H9 (cell line): Measurements from ENCODE around the gene ATG13. TPM values are rescaled to one million over a fixed set of nuclear protein-coding genes. Genes with fewer than 3 reads are reported as not detected.

Experiments used
- DNase-seq: peaks from one replicate; pipeline ENCODE4 v3.0.0-alpha.2; 2017
- H2AFZ ChIP-seq: one replicate; pipeline ENCODE4 v1.6.1; 2013; ENCODE audit warnings: mild to moderate bottlenecking, low read length, control low read depth, moderate library complexity
- H2AK5ac ChIP-seq: 2 replicates; pipeline ENCODE4 v1.6.1; 2013; ENCODE audit warnings: low read length, control low read depth, mixed read lengths; ENCODE audit not compliant: insufficient read length
- H2BK120ac ChIP-seq: one replicate; pipeline ENCODE4 v1.6.1; 2013; ENCODE audit warnings: low read depth, mild to moderate bottlenecking, low read length, control low read depth, inconsistent platforms; ENCODE audit not compliant: poor library complexity, severe bottlenecking
- H2BK12ac ChIP-seq: 2 replicates; pipeline ENCODE4 v1.6.1; 2013; ENCODE audit warnings: low read length, control low read depth, mixed read lengths, low read depth; ENCODE audit not compliant: insufficient read length
- H2BK15ac ChIP-seq: 2 replicates; pipeline ENCODE4 v1.6.1; 2013; ENCODE audit warnings: low read depth, low read length, control low read depth
- H2BK20ac ChIP-seq: one replicate; pipeline ENCODE4 v1.6.1; 2013; ENCODE audit warnings: low read depth, mild to moderate bottlenecking, low read length, control low read depth, inconsistent platforms; ENCODE audit not compliant: poor library complexity, severe bottlenecking
- H2BK5ac ChIP-seq: 2 replicates; pipeline ENCODE4 v1.6.1; 2013; ENCODE audit warnings: low read length, control low read depth, mixed read lengths; ENCODE audit not compliant: insufficient read length
- H3K14ac ChIP-seq: 2 replicates; pipeline ENCODE4 v1.6.1; 2013; ENCODE audit warnings: low read length, control low read depth; ENCODE audit not compliant: insufficient read depth
- H3K18ac ChIP-seq: 2 replicates; pipeline ENCODE4 v1.6.1; 2013; ENCODE audit warnings: low read depth, mild to moderate bottlenecking, mixed read lengths, low read length, control low read depth; ENCODE audit not compliant: insufficient read length
- H3K23ac ChIP-seq: 2 replicates; pipeline ENCODE4 v1.6.1; 2013; ENCODE audit warnings: low read length, control low read depth, mixed read lengths, low read depth; ENCODE audit not compliant: insufficient read length
- H3K23me2 ChIP-seq: 2 replicates; pipeline ENCODE4 v1.6.1; 2013; ENCODE audit warnings: low read depth, mild to moderate bottlenecking, mixed read lengths, low read length, control low read depth; ENCODE audit not compliant: insufficient read length, poor library complexity, severe bottlenecking
- H3K27ac ChIP-seq: 2 replicates; pipeline ENCODE4 v1.5.1; 2013; ENCODE audit warnings: low read length, control low read depth, mixed read lengths, low read depth; ENCODE audit not compliant: insufficient read length
- H3K27me3 ChIP-seq: 2 replicates; pipeline ENCODE4 v1.6.1; 2013; ENCODE audit warnings: low read length, control low read depth, inconsistent platforms; ENCODE audit not compliant: insufficient read depth
- H3K4ac ChIP-seq: 2 replicates; pipeline ENCODE4 v1.6.1; 2013; ENCODE audit warnings: low read depth, mild to moderate bottlenecking, control low read depth, inconsistent platforms, low read length, moderate library complexity
- H3K4me1 ChIP-seq: 2 replicates; pipeline ENCODE4 v1.6.1; 2013; ENCODE audit warnings: low read length, control low read depth, inconsistent platforms; ENCODE audit not compliant: insufficient read depth
- H3K4me2 ChIP-seq: 2 replicates; pipeline ENCODE4 v1.6.1; 2013; ENCODE audit warnings: low read length, control low read depth, mixed read lengths; ENCODE audit not compliant: insufficient read length, insufficient read depth
- H3K56ac ChIP-seq: 2 replicates; pipeline ENCODE4 v1.6.1; 2013; ENCODE audit warnings: low read depth, mild to moderate bottlenecking, mixed read lengths, low read length, control low read depth; ENCODE audit not compliant: insufficient read length
- H3K79me1 ChIP-seq: 2 replicates; pipeline ENCODE4 v1.6.1; 2013; ENCODE audit warnings: low read depth, mild to moderate bottlenecking, moderate library complexity, low read length, control low read depth, inconsistent platforms; ENCODE audit not compliant: insufficient read depth, poor library complexity, severe bottlenecking
- H3K79me2 ChIP-seq: 2 replicates; pipeline ENCODE4 v1.6.1; 2013; ENCODE audit warnings: low read length, control low read depth, inconsistent platforms; ENCODE audit not compliant: insufficient read depth
- H3K9ac ChIP-seq: 2 replicates; pipeline ENCODE4 v1.6.1; 2013; ENCODE audit warnings: low read length, control low read depth, mixed read lengths; ENCODE audit not compliant: insufficient read length; ENCODE audit errors: extremely low read depth
- H3K9me3 ChIP-seq: one replicate; pipeline ENCODE4 v1.6.1; 2013; ENCODE audit warnings: low read depth, low read length, inconsistent platforms; ENCODE audit not compliant: control insufficient read depth
- H3T11ph ChIP-seq: one replicate; pipeline ENCODE4 v1.6.1; 2013; ENCODE audit warnings: mild to moderate bottlenecking, low read length, control low read depth, inconsistent platforms
- H4K20me1 ChIP-seq: one replicate; pipeline ENCODE4 v1.6.1; 2013; ENCODE audit not compliant: control insufficient read depth, insufficient read length, insufficient read depth
- H4K5ac ChIP-seq: 2 replicates; pipeline ENCODE4 v1.6.1; 2013; ENCODE audit warnings: low read depth, mild to moderate bottlenecking, mixed read lengths, low read length, control low read depth; ENCODE audit not compliant: insufficient read length
- H4K8ac ChIP-seq: replicated peaks from 2 replicates; pipeline ENCODE4 v1.6.1; 2013; ENCODE audit warnings: low read length, control low read depth, mixed read lengths, low read depth; ENCODE audit not compliant: insufficient read length
- H4K91ac ChIP-seq: 2 replicates; pipeline ENCODE4 v1.6.1; 2013; ENCODE audit warnings: low read depth, mild to moderate bottlenecking, moderate library complexity, mixed read lengths, low read length, control low read depth; ENCODE audit not compliant: insufficient read length
- H3K27ac Mint-ChIP-seq, 3 experiments: 2 replicates in 2 of 3; 3 replicates in 1 of 3; pipeline ENCODE4 v1.8.0; 2020 to 2021; ENCODE audit warnings: mixed read lengths in 3 of 3, mild to moderate bottlenecking in 1 of 3, moderate library complexity in 1 of 3
- H3K27me3 Mint-ChIP-seq: 2 replicates; pipeline ENCODE4 v1.8.0; 2021; ENCODE audit warnings: low read depth, mild to moderate bottlenecking, moderate library complexity, mixed read lengths
- H3K36me3 Mint-ChIP-seq, 3 experiments: 2 replicates in 2 of 3; 3 replicates in 1 of 3; pipeline ENCODE4 v1.8.0; 2020 to 2021; ENCODE audit warnings: low read depth in 3 of 3, mixed read lengths in 3 of 3; ENCODE audit not compliant: insufficient read depth in 1 of 3
- H3K4me1 Mint-ChIP-seq, 2 experiments: 2 replicates each; pipeline ENCODE4 v1.8.0; 2020; ENCODE audit warnings: mixed read lengths in 2 of 2
- H3K4me3 Mint-ChIP-seq, 2 experiments: 2 replicates in 1 of 2; 3 replicates in 1 of 2; pipeline ENCODE4 v1.8.0; 2020 to 2021; ENCODE audit warnings: mild to moderate bottlenecking in 2 of 2, mixed read lengths in 2 of 2, moderate library complexity in 1 of 2
- H3K9me3 Mint-ChIP-seq, 2 experiments: 2 replicates in 1 of 2; 3 replicates in 1 of 2; pipeline ENCODE4 v1.8.0; 2020; ENCODE audit warnings: mild to moderate bottlenecking in 2 of 2, mixed read lengths in 2 of 2, moderate library complexity in 1 of 2
- WGBS: extraction: QIAGEN DNeasy Blood & Tissue Kit; methylation state at CpG from one replicate; pipeline ENCODE4 v1.1.7; 2013; ENCODE audit warnings: missing lambda C conversion rate, low lambda C conversion rate, mixed read lengths; ENCODE audit not compliant: insufficient read length; ENCODE audit errors: extremely low coverage; 5-methylcytosine and 5-hydroxymethylcytosine counted together
- total RNA-seq: library from RNA; stranded (reverse); gene quantifications from 2 replicates; pipeline ENCODE4 v1.2.1, GENCODE V29; 2021
- TF ChIP-seq, protein P1 (sequence below): fragments of 200-600 bp; sonication (generic); conservative IDR thresholded peaks from 3 replicates; pipeline ENCODE4 v1.8.0; 2021; ENCODE audit warnings: antibody characterized with exemption, mild to moderate bottlenecking

ATG13 gene
- total RNA-seq, 1 experiment from 2014 or later = 79.1 TPM

DNA sequence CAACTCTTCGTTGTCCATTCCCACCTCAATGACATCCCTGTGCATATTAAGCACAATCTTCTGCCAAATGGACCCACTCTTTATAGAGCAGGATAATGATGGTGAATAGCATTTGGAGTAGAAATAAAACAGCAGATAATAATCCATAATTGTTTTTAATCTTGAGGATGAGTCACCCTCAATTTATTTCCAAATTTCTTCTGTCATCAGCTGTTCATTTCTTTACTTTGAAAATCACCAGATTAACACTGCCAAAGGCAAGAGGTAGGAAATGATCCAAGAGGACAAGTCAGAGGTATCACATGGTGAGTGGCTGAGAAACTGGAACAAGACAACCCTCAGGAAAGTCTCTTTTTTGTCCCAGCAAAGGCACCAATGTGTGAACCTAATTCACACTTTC is 16.2 kb upstream of the ATG13 start:
- no peak overlapping the region for H3K56ac ChIP-seq
- WGBS = no CpG with 5 or more reads among the region's 1 CpG
- no peaks in the 10 kb centered on the region for H3K9me3 ChIP-seq
- Mint-ChIP-seq H3K27me3 (no peaks in the 10 kb centered on the region), H3K4me3 (no peak overlapping the region), H3K27ac (no peak overlapping the region), H3K9me3 (no peaks in the 10 kb centered on the region), H3K36me3 (peaks cover 0 to 2% (median 0%) of the 10 kb centered on the region in 3 experiments; a peak in 2 of 7 replicates), H3K4me1 (no peaks in the 10 kb centered on the region)
- no peak overlapping the region for H2BK5ac ChIP-seq
- H2AFZ ChIP-seq = no peak overlapping the region
- H3K27me3 ChIP-seq = no peaks in the 10 kb centered on the region
- no peaks in the 10 kb centered on the region for H3K23me2 ChIP-seq
- H3K4me2 ChIP-seq = no peak overlapping the region
- H3K4me1 ChIP-seq = no peaks in the 10 kb centered on the region
- H2BK12ac ChIP-seq = no peak overlapping the region
- H3K4ac ChIP-seq = no peak overlapping the region
- no peak overlapping the region for H4K91ac ChIP-seq
- H4K20me1 ChIP-seq = no peaks in the 10 kb centered on the region
- no peak overlapping the region for H4K5ac ChIP-seq
- H3K27ac ChIP-seq = no peak overlapping the region
- DNase-seq = no peak
- H2BK15ac ChIP-seq = no peak overlapping the region
- H3K23ac ChIP-seq = no peak overlapping the region
- TF ChIP-seq, protein P1, sequence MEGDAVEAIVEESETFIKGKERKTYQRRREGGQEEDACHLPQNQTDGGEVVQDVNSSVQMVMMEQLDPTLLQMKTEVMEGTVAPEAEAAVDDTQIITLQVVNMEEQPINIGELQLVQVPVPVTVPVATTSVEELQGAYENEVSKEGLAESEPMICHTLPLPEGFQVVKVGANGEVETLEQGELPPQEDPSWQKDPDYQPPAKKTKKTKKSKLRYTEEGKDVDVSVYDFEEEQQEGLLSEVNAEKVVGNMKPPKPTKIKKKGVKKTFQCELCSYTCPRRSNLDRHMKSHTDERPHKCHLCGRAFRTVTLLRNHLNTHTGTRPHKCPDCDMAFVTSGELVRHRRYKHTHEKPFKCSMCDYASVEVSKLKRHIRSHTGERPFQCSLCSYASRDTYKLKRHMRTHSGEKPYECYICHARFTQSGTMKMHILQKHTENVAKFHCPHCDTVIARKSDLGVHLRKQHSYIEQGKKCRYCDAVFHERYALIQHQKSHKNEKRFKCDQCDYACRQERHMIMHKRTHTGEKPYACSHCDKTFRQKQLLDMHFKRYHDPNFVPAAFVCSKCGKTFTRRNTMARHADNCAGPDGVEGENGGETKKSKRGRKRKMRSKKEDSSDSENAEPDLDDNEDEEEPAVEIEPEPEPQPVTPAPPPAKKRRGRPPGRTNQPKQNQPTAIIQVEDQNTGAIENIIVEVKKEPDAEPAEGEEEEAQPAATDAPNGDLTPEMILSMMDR = no peak
- no peak overlapping the region for H4K8ac ChIP-seq
- no peak overlapping the region for H3K18ac ChIP-seq
- H3K79me1 ChIP-seq = no peaks in the 10 kb centered on the region
- no peak overlapping the region for H3T11ph ChIP-seq
- no peak overlapping the region for H3K14ac ChIP-seq
- no peak overlapping the region for H2BK120ac ChIP-seq
- H2AK5ac ChIP-seq = no peak overlapping the region
- H3K9ac ChIP-seq = no peak overlapping the region
- H2BK20ac ChIP-seq = no peak overlapping the region
- no peaks in the 10 kb centered on the region for H3K79me2 ChIP-seq
